IPS-18a (cell line): Measurements from ENCODE around the gene PSMA2.

Source experiments
- H3K27ac ChIP-seq: one replicate; pipeline ENCODE4 v1.5.1; 2013; ENCODE audit warnings: low read length
- H3K27me3 ChIP-seq: one replicate; pipeline ENCODE4 v1.6.1; 2013; ENCODE audit warnings: mild to moderate bottlenecking, low read length; ENCODE audit not compliant: control insufficient read depth, insufficient read depth
- H3K36me3 ChIP-seq: one replicate; pipeline ENCODE4 v1.6.1; 2013; ENCODE audit warnings: low read depth, low read length; ENCODE audit not compliant: control insufficient read depth
- H3K4me1 ChIP-seq: one replicate; pipeline ENCODE4 v1.6.1; 2013; ENCODE audit warnings: low read depth, low read length; ENCODE audit not compliant: control insufficient read depth
- H3K4me3 ChIP-seq: one replicate; pipeline ENCODE4 v1.5.1; 2013; ENCODE audit warnings: low read length
- H3K9ac ChIP-seq: one replicate; pipeline ENCODE4 v1.6.1; 2013; ENCODE audit warnings: mild to moderate bottlenecking, low read length, moderate library complexity
- H3K9me3 ChIP-seq: one replicate; pipeline ENCODE4 v1.6.1; 2013; ENCODE audit warnings: low read depth, low read length; ENCODE audit not compliant: control insufficient read depth

PSMA2 gene

GRCh38 chr7:42935861-42936260, 3.9 kb upstream of the PSMA2 start:
- no peak overlapping the region for H3K9ac ChIP-seq

GRCh38 chr7:42934291-42934690, 2.3 kb upstream of the PSMA2 start:
- peaks cover 46% of the 10 kb centered on the region for H3K36me3 ChIP-seq
- peaks cover 5% of the 10 kb centered on the region for H3K4me1 ChIP-seq
- H3K9me3 ChIP-seq = no peaks in the 10 kb centered on the region
- H3K27me3 ChIP-seq = no peaks in the 10 kb centered on the region
- no peak overlapping the region for H3K4me3 ChIP-seq
- H3K9ac ChIP-seq = no peak overlapping the region
- H3K27ac ChIP-seq = no peak overlapping the region

More at GRCh38 chr7:42935861-42936260, 3.9 kb upstream of the PSMA2 start:
- H3K36me3 ChIP-seq = peaks cover 57% of the 10 kb centered on the region
- H3K9me3 ChIP-seq = no peaks in the 10 kb centered on the region
- no peak overlapping the region for H3K4me3 ChIP-seq
- no peaks in the 10 kb centered on the region for H3K27me3 ChIP-seq
- peaks cover 2% of the 10 kb centered on the region for H3K4me1 ChIP-seq
- H3K27ac ChIP-seq = no peak overlapping the region

GRCh38 chr7:42932811-42933591, 1.0 kb upstream of the PSMA2 start:
- peak overlapping the region; percentile 82 for H3K27ac ChIP-seq

GRCh38 chr7:42931447-42931833, 534 bp downstream of the PSMA2 start:
- Histone ChIP-seq H3K4me1 (peaks cover 5% of the 10 kb centered on the region), H3K27ac (peak overlapping the region; percentile 86), H3K4me3 (peak overlapping the region; percentile 97), H3K9ac (peak overlapping the region; percentile 94), H3K9me3 (no peaks in the 10 kb centered on the region), H3K36me3 (peaks cover 24% of the 10 kb centered on the region), H3K27me3 (no peaks in the 10 kb centered on the region)

More at GRCh38 chr7:42932811-42933591, 1.0 kb upstream of the PSMA2 start:
- H3K4me1 ChIP-seq = peaks cover 5% of the 10 kb centered on the region
- H3K36me3 ChIP-seq = peaks cover 33% of the 10 kb centered on the region
- H3K4me3 ChIP-seq = peak overlapping the region; percentile 97
- H3K27me3 ChIP-seq = no peaks in the 10 kb centered on the region
- peak overlapping the region; percentile 94 for H3K9ac ChIP-seq
- H3K9me3 ChIP-seq = no peaks in the 10 kb centered on the region

DNA sequence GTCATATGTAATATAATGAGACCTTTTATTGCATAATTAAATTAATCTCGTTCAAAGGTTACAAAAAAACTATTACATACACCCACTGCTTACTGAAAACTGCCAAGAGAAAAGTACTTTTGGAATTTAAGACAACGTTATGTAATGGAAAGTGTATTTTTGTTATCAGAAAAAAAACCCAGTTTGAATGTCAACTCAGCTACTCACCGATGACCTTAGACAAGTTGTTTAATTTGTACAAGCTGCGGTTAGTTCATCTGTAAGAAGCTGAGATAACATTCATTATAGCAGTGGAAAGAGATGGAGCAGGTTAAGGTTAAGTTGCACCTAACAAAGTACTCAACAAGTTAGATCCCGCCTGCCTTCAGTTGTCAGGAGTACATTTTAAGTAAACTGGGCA, 1.1 kb downstream of the PSMA2 start:
- Histone ChIP-seq H3K9ac (peak overlapping the region; percentile 94), H3K4me3 (peak overlapping the region; percentile 97), H3K4me1 (peaks cover 5% of the 10 kb centered on the region), H3K36me3 (peaks cover 25% of the 10 kb centered on the region), H3K9me3 (no peaks in the 10 kb centered on the region), H3K27ac (no peak overlapping the region), H3K27me3 (no peaks in the 10 kb centered on the region)

- Histone ChIP-seq H3K9ac (no peak overlapping the region), H3K36me3 (peaks cover 27% of the 10 kb centered on the region), H3K9me3 (no peaks in the 10 kb centered on the region), H3K27ac (no peak overlapping the region), H3K4me3 (peak overlapping the region; percentile 97), H3K27me3 (no peaks in the 10 kb centered on the region), H3K4me1 (peaks cover 5% of the 10 kb centered on the region)
Measured at GRCh38 chr7:42929449-42929848, 2.5 kb downstream of the PSMA2 start.

GRCh38 chr7:42928754-42929153, 3.2 kb downstream of the PSMA2 start:
- H3K36me3 ChIP-seq = peaks cover 29% of the 10 kb centered on the region
- no peak overlapping the region for H3K27ac ChIP-seq
- H3K4me1 ChIP-seq = peaks cover 5% of the 10 kb centered on the region
- H3K27me3 ChIP-seq = no peaks in the 10 kb centered on the region
- no peak overlapping the region for H3K9ac ChIP-seq
- no peaks in the 10 kb centered on the region for H3K9me3 ChIP-seq
- no peak overlapping the region for H3K4me3 ChIP-seq

DNA sequence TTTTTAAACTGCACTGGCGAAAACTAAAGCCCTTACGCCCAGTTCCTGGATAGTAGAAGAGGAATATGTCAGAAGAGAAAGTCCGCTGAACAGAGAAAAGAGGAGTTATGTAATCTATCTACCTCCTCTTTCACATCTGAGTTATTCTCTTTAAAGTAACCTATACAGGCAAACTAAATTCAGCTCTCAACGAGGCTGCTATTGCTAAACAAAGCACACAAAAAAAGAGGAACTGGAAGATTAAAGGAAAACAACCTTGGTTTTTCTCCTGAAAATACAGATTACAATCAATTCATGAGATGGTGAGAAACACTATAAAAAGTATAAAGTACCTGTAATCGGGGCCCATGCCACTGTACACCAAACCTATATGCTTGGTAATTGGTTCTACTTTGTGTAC, 5.8 kb downstream of the PSMA2 start:
- H3K4me1 ChIP-seq = peaks cover 5% of the 10 kb centered on the region
- H3K27me3 ChIP-seq = no peaks in the 10 kb centered on the region
- peaks cover 55% of the 10 kb centered on the region for H3K36me3 ChIP-seq
- no peaks in the 10 kb centered on the region for H3K9me3 ChIP-seq
- no peak overlapping the region for H3K4me3 ChIP-seq
- no peak overlapping the region for H3K9ac ChIP-seq
- H3K27ac ChIP-seq = no peak overlapping the region

GRCh38 chr7:42925630-42926029, 6.3 kb downstream of the PSMA2 start:
- peaks cover 61% of the 10 kb centered on the region for H3K36me3 ChIP-seq
- no peak overlapping the region for H3K9ac ChIP-seq
- no peaks in the 10 kb centered on the region for H3K9me3 ChIP-seq
- H3K4me3 ChIP-seq = no peak overlapping the region
- H3K27me3 ChIP-seq = no peaks in the 10 kb centered on the region
- peaks cover 1% of the 10 kb centered on the region for H3K4me1 ChIP-seq
- H3K27ac ChIP-seq = no peak overlapping the region

DNA sequence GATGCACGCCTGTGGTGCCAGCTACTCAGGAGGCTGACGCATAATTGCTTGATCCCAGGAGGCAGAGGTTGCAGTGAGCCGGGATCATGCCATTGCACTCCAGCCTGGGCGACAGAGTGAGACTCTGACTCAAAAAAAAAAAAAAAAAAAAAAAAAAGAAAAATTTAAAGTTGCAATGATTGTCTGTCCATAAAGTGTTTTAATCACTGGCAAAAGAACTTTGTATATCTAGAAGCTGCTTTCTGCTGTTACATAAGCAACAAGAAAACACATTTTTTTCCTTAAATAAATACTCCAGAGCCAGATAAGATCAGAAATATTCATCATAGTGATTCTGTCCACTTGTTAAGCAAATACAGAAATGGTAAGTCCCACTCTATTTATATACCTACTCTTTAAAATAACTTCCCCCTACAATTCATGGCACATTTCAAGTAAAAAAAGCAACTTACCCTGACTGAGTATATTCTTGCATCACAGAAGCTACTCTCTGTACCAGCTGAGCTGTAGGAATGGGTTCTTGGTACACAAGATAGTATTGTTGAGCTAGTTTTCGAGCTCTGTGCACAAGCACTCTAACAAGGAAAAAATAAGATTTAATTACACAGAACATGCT, 7.6 kb downstream of the PSMA2 start:
- no peaks in the 10 kb centered on the region for H3K4me1 ChIP-seq
- H3K9me3 ChIP-seq = no peaks in the 10 kb centered on the region
- peaks cover 74% of the 10 kb centered on the region for H3K36me3 ChIP-seq
- H3K9ac ChIP-seq = no peak overlapping the region
- H3K27me3 ChIP-seq = no peaks in the 10 kb centered on the region
- no peak overlapping the region for H3K27ac ChIP-seq
- no peak overlapping the region for H3K4me3 ChIP-seq

GRCh38 chr7:42922017-42922753, 9.8 kb downstream of the PSMA2 start:
- Histone ChIP-seq H3K27ac (no peak overlapping the region), H3K9ac (no peak overlapping the region), H3K27me3 (no peaks in the 10 kb centered on the region), H3K4me3 (no peak overlapping the region), H3K9me3 (no peaks in the 10 kb centered on the region), H3K4me1 (no peaks in the 10 kb centered on the region), H3K36me3 (peaks cover 86% of the 10 kb centered on the region)
